ENCODE data around the gene SUPT3H. TPM values are rescaled to one million over a fixed set of nuclear protein-coding genes. Genes with fewer than 3 reads are reported as not detected.

SUPT3H gene
- total and polyA plus RNA-seq, 2 donors (not counting 1 experiment from before 2014, with no cell fraction given): 5.5 to 12.4 TPM

DNA sequence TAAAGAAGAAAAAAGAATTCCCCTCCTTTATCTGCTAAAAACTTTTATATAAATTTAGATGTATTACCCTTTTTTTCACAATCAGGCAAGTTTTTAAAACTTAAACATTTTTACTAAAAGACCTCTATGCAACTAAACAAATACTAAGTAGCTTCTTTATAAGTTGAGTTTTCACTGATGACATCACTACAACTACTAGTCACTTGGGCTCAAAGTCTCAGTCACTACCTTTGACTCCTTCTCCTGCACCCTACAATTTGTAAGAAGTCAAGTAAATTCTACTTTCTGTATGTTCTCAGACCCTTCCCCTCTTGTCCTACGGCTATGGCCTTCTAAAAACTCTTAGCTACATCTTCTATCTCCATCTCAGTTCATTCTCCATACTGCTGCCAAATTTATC is 11.2 kb downstream of the SUPT3H start:
- no peak overlapping the region for H3K4me3 Mint-ChIP-seq
- H3K27ac Mint-ChIP-seq: no peak overlapping the region
- H3K4me3 ChIP-seq (ENCODE audit: control extremely low read depth in 1 of 5, extremely low read depth in 1 of 5, insufficient read depth in 1 of 5, low read depth in 2 of 5, low read length in 4 of 5): no peak overlapping the region
- DNase-seq: no peak
- H3K9me3 Mint-ChIP-seq (ENCODE audit: insufficient read depth): no peaks in the 10 kb centered on the region
- no peak for TF ChIP-seq EZH2 (IDR thresholded peaks at IDR 0.05; ENCODE audit: borderline replicate concordance, insufficient read depth, low read depth, low read length, poor library complexity, severe bottlenecking)
- TF ChIP-seq, protein P1, sequence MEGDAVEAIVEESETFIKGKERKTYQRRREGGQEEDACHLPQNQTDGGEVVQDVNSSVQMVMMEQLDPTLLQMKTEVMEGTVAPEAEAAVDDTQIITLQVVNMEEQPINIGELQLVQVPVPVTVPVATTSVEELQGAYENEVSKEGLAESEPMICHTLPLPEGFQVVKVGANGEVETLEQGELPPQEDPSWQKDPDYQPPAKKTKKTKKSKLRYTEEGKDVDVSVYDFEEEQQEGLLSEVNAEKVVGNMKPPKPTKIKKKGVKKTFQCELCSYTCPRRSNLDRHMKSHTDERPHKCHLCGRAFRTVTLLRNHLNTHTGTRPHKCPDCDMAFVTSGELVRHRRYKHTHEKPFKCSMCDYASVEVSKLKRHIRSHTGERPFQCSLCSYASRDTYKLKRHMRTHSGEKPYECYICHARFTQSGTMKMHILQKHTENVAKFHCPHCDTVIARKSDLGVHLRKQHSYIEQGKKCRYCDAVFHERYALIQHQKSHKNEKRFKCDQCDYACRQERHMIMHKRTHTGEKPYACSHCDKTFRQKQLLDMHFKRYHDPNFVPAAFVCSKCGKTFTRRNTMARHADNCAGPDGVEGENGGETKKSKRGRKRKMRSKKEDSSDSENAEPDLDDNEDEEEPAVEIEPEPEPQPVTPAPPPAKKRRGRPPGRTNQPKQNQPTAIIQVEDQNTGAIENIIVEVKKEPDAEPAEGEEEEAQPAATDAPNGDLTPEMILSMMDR (IDR thresholded peaks at IDR 0.05): no peak
- H3K9ac ChIP-seq (ENCODE audit: low read length): no peak overlapping the region
- H3K4me1 Mint-ChIP-seq: peaks cover 2% of the 10 kb centered on the region
- H3K27ac ChIP-seq (ENCODE audit: low read length in 2 of 2): no peak overlapping the region
- no peak overlapping the region for H2AFZ ChIP-seq (ENCODE audit: insufficient read depth, low read depth, low read length, poor library complexity, severe bottlenecking)
- ChIA-PET POLR2A (no interaction called here), CTCF (no interaction called here)
- no peaks in the 10 kb centered on the region for H4K20me1 ChIP-seq (ENCODE audit: control insufficient read depth, insufficient read depth, low read length, poor library complexity, severe bottlenecking)
- no peak for ATAC-seq (ENCODE audit: low read depth)
- no peaks in the 10 kb centered on the region for H3K36me3 ChIP-seq (replicated peaks in 1 of 2; ENCODE audit: control extremely low read depth in 1 of 2, control insufficient read depth in 1 of 2, extremely low read depth in 1 of 2, insufficient read depth in 2 of 2, low read length in 1 of 2)
- H3K4me2 ChIP-seq (replicated peaks; ENCODE audit: low read depth, low read length, poor library complexity, severe bottlenecking): no peak overlapping the region
- H3K27me3 Mint-ChIP-seq: no peaks in the 10 kb centered on the region
- intact Hi-C loops (cut with micrococcal nuclease): no loop called here
- H3K27me3 ChIP-seq (replicated peaks in 1 of 4; ENCODE audit: control extremely low read depth in 1 of 4, control insufficient read depth in 3 of 4, insufficient read depth in 4 of 4, low read length in 3 of 4): no peaks in the 10 kb centered on the region
- 100% methylated on average over 1 of the region's 1 CpG for WGBS (ENCODE audit: insufficient coverage)
- no peaks in the 10 kb centered on the region for H3K79me2 ChIP-seq (ENCODE audit: control insufficient read depth, insufficient read depth, low read length)
- no peaks in the 10 kb centered on the region for H3K4me1 ChIP-seq (ENCODE audit: control insufficient read depth in 2 of 2, insufficient read depth in 2 of 2, low read length in 2 of 2)
- no peaks in the 10 kb centered on the region for H3K9me3 ChIP-seq (ENCODE audit: control extremely low read depth in 1 of 3, control insufficient read depth in 2 of 3, insufficient read depth in 1 of 3, low read length in 2 of 3)

DNA sequence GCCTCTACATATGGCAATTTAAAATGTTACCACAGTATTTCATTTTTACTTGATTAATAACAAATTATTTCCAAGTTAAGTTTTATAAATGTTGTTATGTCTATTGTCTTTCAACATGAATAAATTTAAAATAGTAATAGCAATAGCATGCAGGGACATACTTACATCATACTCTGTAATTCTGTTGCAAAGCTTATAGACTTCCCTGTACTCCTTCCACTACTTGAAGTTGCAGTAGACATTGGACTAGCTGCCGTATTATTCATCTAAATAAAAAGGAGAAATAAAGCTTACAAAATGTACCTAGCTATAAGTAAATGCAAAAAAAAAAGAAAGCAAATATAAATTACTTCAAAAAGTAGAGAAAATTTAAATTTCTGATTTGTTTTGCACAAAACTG is 12.7 kb downstream of the SUPT3H start:
- Histone ChIP-seq H3K4me3 (ENCODE audit: control extremely low read depth in 1 of 5, extremely low read depth in 1 of 5, insufficient read depth in 1 of 5, low read depth in 2 of 5, low read length in 4 of 5) (no peak overlapping the region), H3K79me2 (ENCODE audit: control insufficient read depth, insufficient read depth, low read length) (no peaks in the 10 kb centered on the region), H3K27me3 (replicated peaks in 1 of 4; ENCODE audit: control extremely low read depth in 1 of 4, control insufficient read depth in 3 of 4, insufficient read depth in 4 of 4, low read length in 3 of 4) (no peaks in the 10 kb centered on the region), H3K9ac (ENCODE audit: low read length) (no peak overlapping the region), H3K4me2 (replicated peaks; ENCODE audit: low read depth, low read length, poor library complexity, severe bottlenecking) (no peak overlapping the region), H2AFZ (ENCODE audit: insufficient read depth, low read depth, low read length, poor library complexity, severe bottlenecking) (no peak overlapping the region), H3K36me3 (replicated peaks in 1 of 2; ENCODE audit: control extremely low read depth in 1 of 2, control insufficient read depth in 1 of 2, extremely low read depth in 1 of 2, insufficient read depth in 2 of 2, low read length in 1 of 2) (no peaks in the 10 kb centered on the region), H3K9me3 (ENCODE audit: control extremely low read depth in 1 of 3, control insufficient read depth in 2 of 3, insufficient read depth in 1 of 3, low read length in 2 of 3) (no peaks in the 10 kb centered on the region), H3K27ac (ENCODE audit: low read length in 2 of 2) (no peak overlapping the region), H3K4me1 (ENCODE audit: control insufficient read depth in 2 of 2, insufficient read depth in 2 of 2, low read length in 2 of 2) (no peaks in the 10 kb centered on the region), H4K20me1 (ENCODE audit: control insufficient read depth, insufficient read depth, low read length, poor library complexity, severe bottlenecking) (no peaks in the 10 kb centered on the region)
- ChIA-PET POLR2A (no interaction called here), CTCF (no interaction called here)
- WGBS (ENCODE audit: insufficient coverage): no CpG with 5 or more reads among the region's 1 CpG
- Mint-ChIP-seq H3K9me3 (ENCODE audit: insufficient read depth) (no peaks in the 10 kb centered on the region), H3K27me3 (no peaks in the 10 kb centered on the region), H3K4me1 (peaks cover 1% of the 10 kb centered on the region), H3K27ac (no peak overlapping the region), H3K4me3 (no peak overlapping the region)
- DNase-seq (no peak), ATAC-seq (ENCODE audit: low read depth) (no peak)
- intact Hi-C loops (cut with micrococcal nuclease): no loop called here
- no peak for TF ChIP-seq EZH2 (IDR thresholded peaks at IDR 0.05; ENCODE audit: borderline replicate concordance, insufficient read depth, low read depth, low read length, poor library complexity, severe bottlenecking)
- TF ChIP-seq, protein P1 (IDR thresholded peaks at IDR 0.05): no peak

All from B cell (primary cell).